HepG2 (cell line): ENCODE results near the gene BTBD19. TPM values are rescaled to one million over a fixed set of nuclear protein-coding genes. Genes with fewer than 3 reads are reported as not detected.

ENCODE experiments used
- HMGA1 ChIP-seq: sonication (generic); formaldehyde crosslinking; conservative IDR thresholded peaks from 2 replicates; pipeline ENCODE4 v1.4.0; 2020; ENCODE audit warnings: missing genetic modification reagents
- HOXA3 ChIP-seq: sonication (generic); formaldehyde crosslinking; IDR thresholded peaks from 2 replicates; pipeline ENCODE4 v1.5.0; 2020; ENCODE audit warnings: missing genetic modification reagents
- IRF9 ChIP-seq: sonication (generic); formaldehyde crosslinking; IDR thresholded peaks from 2 replicates; pipeline ENCODE4 v1.8.0; 2022; ENCODE audit warnings: missing genetic modification reagents, mild to moderate bottlenecking, borderline replicate concordance
- KLF6 ChIP-seq: IDR thresholded peaks from 2 replicates; pipeline ENCODE4 v1.8.0; 2016; ENCODE audit warnings: missing biosample characterization, missing genetic modification reagents
- MBD4 ChIP-seq: IDR thresholded peaks from 2 replicates; pipeline ENCODE4 v1.6.1; 2012; ENCODE audit warnings: low read length, inconsistent platforms, borderline replicate concordance
- NR2F2 ChIP-seq: IDR thresholded peaks from 2 replicates; pipeline ENCODE4 v1.6.1; 2012; ENCODE audit warnings: low read depth, inconsistent platforms, borderline replicate concordance
- RNF219 ChIP-seq: sonication (generic); formaldehyde crosslinking; IDR thresholded peaks from 2 replicates; pipeline ENCODE4 v1.5.0; 2020; ENCODE audit warnings: mild to moderate bottlenecking, missing genetic modification reagents
- SMAD1 ChIP-seq: sonication (generic); formaldehyde crosslinking; IDR thresholded peaks from 2 replicates; pipeline ENCODE4 v1.4.0; 2020; ENCODE audit warnings: missing genetic modification reagents, low read depth, mild to moderate bottlenecking, borderline replicate concordance
- SNRNP70 ChIP-seq: fragments of 200-400 bp; formaldehyde crosslinking; IDR thresholded peaks from 2 replicates; pipeline ENCODE4 v1.6.1; 2017; ENCODE audit warnings: mild to moderate bottlenecking, low read depth, low read length, moderate library complexity
- TERF1 ChIP-seq: sonication (generic); formaldehyde crosslinking; IDR thresholded peaks from 2 replicates; pipeline ENCODE4 v1.8.0; 2022; ENCODE audit warnings: mild to moderate bottlenecking, missing genetic modification reagents, moderate library complexity
- THAP7 ChIP-seq: sonication (generic); formaldehyde crosslinking; IDR thresholded peaks from 2 replicates; pipeline ENCODE4 v1.8.1; 2023; ENCODE audit warnings: mild to moderate bottlenecking, missing genetic modification reagents
- ZFP41 ChIP-seq: sonication (generic); formaldehyde crosslinking; IDR thresholded peaks from 2 replicates; pipeline ENCODE4 v1.4.0; 2020; ENCODE audit warnings: mild to moderate bottlenecking, missing genetic modification reagents, borderline replicate concordance
- ZKSCAN8 ChIP-seq: IDR thresholded peaks from 2 replicates; pipeline ENCODE4 v1.6.1; 2016; ENCODE audit warnings: borderline replicate concordance, missing genetic modification reagents, missing compliant biosample characterization
- ZNF10 ChIP-seq: sonication (generic); formaldehyde crosslinking; IDR thresholded peaks from 2 replicates; pipeline ENCODE4 v1.4.0; 2020; ENCODE audit warnings: mild to moderate bottlenecking, low read depth, missing genetic modification reagents, borderline replicate concordance
- ZNF230 ChIP-seq: sonication (generic); formaldehyde crosslinking; IDR thresholded peaks from 2 replicates; pipeline ENCODE4 v1.4.0; 2020; ENCODE audit warnings: mild to moderate bottlenecking, missing genetic modification reagents
- ZNF232 ChIP-seq: sonication (generic); formaldehyde crosslinking; IDR thresholded peaks from 2 replicates; pipeline ENCODE4 v1.4.0; 2020; ENCODE audit warnings: missing genetic modification reagents, borderline replicate concordance
- ZNF646 ChIP-seq: sonication (generic); formaldehyde crosslinking; IDR thresholded peaks from 2 replicates; pipeline ENCODE4 v1.9.0; 2021; ENCODE audit warnings: mild to moderate bottlenecking, missing genetic modification reagents
- ZNF761 ChIP-seq: sonication (generic); formaldehyde crosslinking; conservative IDR thresholded peaks from 2 replicates; pipeline ENCODE4 v1.4.0; 2020; ENCODE audit warnings: mild to moderate bottlenecking, missing genetic modification reagents
- polyA plus RNA-seq, 8 experiments: library from polyadenylated mRNA; depleted of rRNA in 3 of 8; stranded (reverse) in 7 of 8; unstranded in 1 of 8; fragments of >200 nt; fragmentation: Illumina TruSeq in 4 of 8; extraction: Trizol in 4 of 8; gene quantifications; 2 replicates each; pipeline versions ENCODE4 v1.2.1 to v1.2.3, GENCODE V29; 2011 to 2016; ENCODE audit warnings: low read depth in 4 of 8, missing spikeins in 1 of 8, mixed read lengths in 1 of 8; ENCODE audit not compliant: insufficient read depth in 1 of 8
- total RNA-seq, 5 experiments: library from RNA; depleted of rRNA; stranded (reverse); fragments of >200 nt; fragmentation: Illumina TruSeq; extraction: Trizol; gene quantifications; 2 replicates each; pipeline ENCODE4 v1.2.3, GENCODE V29; 2016; ENCODE audit warnings: low read depth in 1 of 5

BTBD19 gene
- total and polyA plus RNA-seq, 2 of the 13 experiments (the other 11 are each of a cell fraction or from before 2014, with no cell fraction given) = 2.7 to 6.7 TPM

GRCh38 chr1:44806704-44807363 lies 1.5 kb upstream of the BTBD19 start, which contains the start of gene DYNLT4 (continued):
- TF ChIP-seq IRF9 (CRISPR knock-in tag) (0 out of 2 replicates have a peak, but pooled peaks have one; percentile 11), ZNF230 (CRISPR knock-in tag) (no peak), THAP7 (no peak), HOXA3 (no peak), KLF6 (CRISPR knock-in tag) (no peak), ZFP41 (CRISPR knock-in tag) (no peak), SNRNP70 (no peak), ZNF761 (no peak), MBD4 (no peak), SMAD1 (CRISPR knock-in tag) (no peak), ZNF10 (CRISPR knock-in tag) (no peak), ZNF646 (CRISPR knock-in tag) (no peak), HMGA1 (CRISPR knock-in tag) (no peak), RNF219 (CRISPR knock-in tag) (no peak), ZNF232 (no peak), ZKSCAN8 (CRISPR knock-in tag) (0 out of 2 replicates have a peak, but pooled peaks have one; percentile 1), TERF1 (CRISPR knock-in tag) (no peak), NR2F2 (peak; percentile 35; the same call in 1 of the 2 replicates)
